ENCODE measurements around the gene PLAAT2.

DNA sequence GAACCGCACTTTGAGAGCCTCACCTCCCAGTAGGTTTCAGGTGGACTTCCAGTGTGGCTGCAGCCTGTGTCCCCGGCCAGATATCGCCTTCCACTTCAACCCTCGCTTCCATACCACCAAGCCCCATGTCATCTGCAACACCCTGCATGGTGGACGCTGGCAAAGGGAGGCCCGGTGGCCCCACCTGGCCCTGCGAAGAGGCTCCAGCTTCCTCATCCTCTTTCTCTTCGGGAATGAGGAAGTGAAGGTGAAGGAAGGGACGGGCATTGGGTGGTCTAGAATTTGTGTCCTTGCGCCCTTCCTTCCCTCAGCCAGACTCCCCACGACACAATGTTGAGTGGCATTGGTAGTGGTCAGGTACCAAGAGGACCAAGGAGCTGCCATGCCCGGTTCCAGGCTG lies 54.4 kb downstream of the PLAAT2 start:
- TF ChIP-seq, protein P1, sequence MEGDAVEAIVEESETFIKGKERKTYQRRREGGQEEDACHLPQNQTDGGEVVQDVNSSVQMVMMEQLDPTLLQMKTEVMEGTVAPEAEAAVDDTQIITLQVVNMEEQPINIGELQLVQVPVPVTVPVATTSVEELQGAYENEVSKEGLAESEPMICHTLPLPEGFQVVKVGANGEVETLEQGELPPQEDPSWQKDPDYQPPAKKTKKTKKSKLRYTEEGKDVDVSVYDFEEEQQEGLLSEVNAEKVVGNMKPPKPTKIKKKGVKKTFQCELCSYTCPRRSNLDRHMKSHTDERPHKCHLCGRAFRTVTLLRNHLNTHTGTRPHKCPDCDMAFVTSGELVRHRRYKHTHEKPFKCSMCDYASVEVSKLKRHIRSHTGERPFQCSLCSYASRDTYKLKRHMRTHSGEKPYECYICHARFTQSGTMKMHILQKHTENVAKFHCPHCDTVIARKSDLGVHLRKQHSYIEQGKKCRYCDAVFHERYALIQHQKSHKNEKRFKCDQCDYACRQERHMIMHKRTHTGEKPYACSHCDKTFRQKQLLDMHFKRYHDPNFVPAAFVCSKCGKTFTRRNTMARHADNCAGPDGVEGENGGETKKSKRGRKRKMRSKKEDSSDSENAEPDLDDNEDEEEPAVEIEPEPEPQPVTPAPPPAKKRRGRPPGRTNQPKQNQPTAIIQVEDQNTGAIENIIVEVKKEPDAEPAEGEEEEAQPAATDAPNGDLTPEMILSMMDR (IDR thresholded peaks at IDR 0.05) = no peak
- TF ChIP-seq POLR2A (IDR thresholded peaks at IDR 0.05) = no peak

Data from vagina (tissue), 2 donors.